ENCODE measurements around the gene MED27.

Gene MED27

GRCh38 chr9:131980267-131981016, 99.2 kb downstream of the MED27 start:
- no peaks in the 10 kb centered on the region for H3K36me3 Mint-ChIP-seq (ENCODE audit: low read depth)

DNA sequence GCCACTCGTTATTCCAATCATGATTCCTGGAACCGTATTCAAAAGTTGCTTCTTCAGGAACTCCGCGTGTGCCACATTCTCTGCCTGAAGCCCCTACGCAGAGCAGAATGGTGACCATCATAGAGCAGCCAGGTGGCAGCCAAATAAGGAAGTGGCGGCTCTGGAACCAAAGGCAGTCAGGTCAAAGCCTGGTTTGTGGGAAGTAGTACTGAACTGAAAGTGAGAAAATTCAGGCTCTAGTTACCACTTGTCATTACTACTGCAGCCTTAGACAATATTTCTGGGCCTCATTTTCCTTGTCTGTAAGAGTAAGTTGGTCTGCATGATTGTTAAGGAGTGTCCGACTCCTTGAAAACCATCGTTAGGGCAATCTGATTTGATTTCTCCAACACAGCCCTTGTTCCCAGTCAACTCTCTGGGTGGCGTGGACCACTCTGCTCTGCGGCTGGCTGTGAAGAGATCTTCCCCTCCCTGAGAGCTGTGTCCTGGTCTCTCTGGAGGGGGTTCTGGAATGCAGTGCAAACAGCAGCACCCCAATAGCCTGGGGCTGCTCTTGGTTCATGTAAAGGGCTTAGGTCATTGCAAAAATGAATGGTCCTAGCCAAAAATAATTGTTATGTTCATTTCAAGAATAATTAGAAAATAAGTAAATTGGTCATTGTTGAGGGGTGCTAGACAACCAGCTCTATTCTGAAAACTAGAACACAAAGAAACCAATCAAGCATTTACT, 102.4 kb downstream of the MED27 start:
- no peak overlapping the region for H3K4me3 Mint-ChIP-seq
- H3K9me3 Mint-ChIP-seq: no peaks in the 10 kb centered on the region
- peaks cover 2% of the 10 kb centered on the region for H3K36me3 Mint-ChIP-seq (ENCODE audit: low read depth)
- DNase-seq (ENCODE audit: low spot score): no peak
- H3K27ac Mint-ChIP-seq: no peak overlapping the region
- no peaks in the 10 kb centered on the region for H3K4me1 Mint-ChIP-seq (ENCODE audit: low read depth)
- no peaks in the 10 kb centered on the region for H3K27me3 Mint-ChIP-seq (ENCODE audit: low read depth)

More at GRCh38 chr9:131980267-131981016, 99.2 kb downstream of the MED27 start:
- Mint-ChIP-seq H3K27me3 (ENCODE audit: low read depth) (no peaks in the 10 kb centered on the region), H3K4me3 (no peak overlapping the region), H3K4me1 (ENCODE audit: low read depth) (peaks cover 2% of the 10 kb centered on the region), H3K9me3 (no peaks in the 10 kb centered on the region), H3K27ac (no peak overlapping the region)
- no peak for DNase-seq (ENCODE audit: low spot score)

GRCh38 chr9:131976157-131977108, 103.2 kb downstream of the MED27 start:
- Mint-ChIP-seq H3K27me3 (ENCODE audit: low read depth) (no peaks in the 10 kb centered on the region), H3K27ac (no peak overlapping the region), H3K36me3 (ENCODE audit: low read depth) (peaks cover 2% of the 10 kb centered on the region), H3K4me1 (ENCODE audit: low read depth) (peaks cover 5% of the 10 kb centered on the region), H3K9me3 (no peaks in the 10 kb centered on the region), H3K4me3 (no peak overlapping the region)
- no peak for DNase-seq (ENCODE audit: low spot score)

GRCh38 chr9:131972889-131973288, 106.8 kb downstream of the MED27 start:
- no peaks in the 10 kb centered on the region for H3K9me3 Mint-ChIP-seq
- H3K27me3 Mint-ChIP-seq (ENCODE audit: low read depth): no peaks in the 10 kb centered on the region
- H3K27ac Mint-ChIP-seq: no peak overlapping the region
- peaks cover 2% of the 10 kb centered on the region for H3K36me3 Mint-ChIP-seq (ENCODE audit: low read depth)
- peaks cover 5% of the 10 kb centered on the region for H3K4me1 Mint-ChIP-seq (ENCODE audit: low read depth)
- no peak overlapping the region for H3K4me3 Mint-ChIP-seq
- no peak for DNase-seq (ENCODE audit: low spot score)

DNA sequence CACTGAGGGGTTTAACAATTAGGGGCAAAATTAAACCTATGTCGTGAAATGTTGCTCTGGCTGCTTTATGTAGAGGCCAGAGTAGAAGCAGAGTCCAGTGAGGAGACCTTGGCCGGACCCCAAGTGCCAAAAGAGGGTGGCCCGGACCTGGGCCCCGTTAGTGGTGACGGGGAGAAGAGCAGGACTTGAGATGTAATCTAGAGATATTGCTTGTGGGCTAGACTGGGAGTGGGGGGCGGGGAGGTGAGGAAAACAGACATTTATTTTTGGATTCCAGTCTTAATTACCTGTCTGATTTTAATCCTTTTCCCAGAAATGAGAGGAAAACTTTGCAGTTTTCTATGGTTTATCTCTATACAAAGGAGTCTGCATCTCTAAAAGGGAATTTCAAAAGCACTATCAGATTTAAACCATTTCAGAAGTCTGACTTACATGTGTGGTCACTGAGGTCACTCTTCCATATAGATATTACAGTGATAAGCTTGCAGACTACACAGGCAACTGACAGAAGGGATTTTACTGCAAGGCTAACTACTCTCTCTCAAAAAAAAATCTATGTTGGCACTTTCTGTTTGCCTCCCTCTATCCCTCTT, 108.1 kb downstream of the MED27 start:
- H3K27me3 Mint-ChIP-seq (ENCODE audit: low read depth): no peaks in the 10 kb centered on the region
- no peak for DNase-seq (ENCODE audit: low spot score)
- no peak overlapping the region for H3K4me3 Mint-ChIP-seq
- H3K9me3 Mint-ChIP-seq: no peaks in the 10 kb centered on the region
- H3K36me3 Mint-ChIP-seq (ENCODE audit: low read depth): peaks cover 2% of the 10 kb centered on the region
- H3K27ac Mint-ChIP-seq: no peak overlapping the region
- H3K4me1 Mint-ChIP-seq (ENCODE audit: low read depth): peaks cover 5% of the 10 kb centered on the region

DNA sequence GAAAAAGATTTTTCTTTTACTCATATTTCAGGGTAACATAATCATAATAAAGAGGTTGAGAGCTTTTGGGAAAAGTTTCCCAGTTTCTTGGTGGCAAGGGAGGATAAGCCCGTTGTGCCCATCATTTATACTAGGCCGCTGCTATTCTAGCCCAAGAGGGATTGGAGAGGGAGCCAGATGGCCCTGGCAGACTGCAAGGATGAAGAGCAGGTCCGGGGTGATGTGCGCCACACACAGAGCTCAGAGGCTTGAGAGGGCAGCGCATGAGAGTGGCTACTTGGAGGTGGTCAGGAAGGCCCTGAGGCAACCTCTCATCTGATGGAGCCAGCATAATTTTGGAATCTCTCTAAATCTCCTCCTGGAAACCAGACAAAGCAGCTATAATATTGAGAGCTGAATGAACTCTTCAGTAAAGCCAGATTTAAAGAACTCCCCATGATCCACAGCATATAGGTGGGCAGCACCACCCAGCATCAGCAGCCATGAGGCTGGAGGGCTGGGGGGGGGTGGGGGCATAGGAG, 110.1 kb downstream of the MED27 start:
- no peak for DNase-seq (ENCODE audit: low spot score)
- Mint-ChIP-seq H3K9me3 (no peaks in the 10 kb centered on the region), H3K4me3 (no peak overlapping the region), H3K27me3 (ENCODE audit: low read depth) (no peaks in the 10 kb centered on the region), H3K4me1 (ENCODE audit: low read depth) (peaks cover 5% of the 10 kb centered on the region), H3K36me3 (ENCODE audit: low read depth) (peaks cover 2% of the 10 kb centered on the region), H3K27ac (no peak overlapping the region)

DNA sequence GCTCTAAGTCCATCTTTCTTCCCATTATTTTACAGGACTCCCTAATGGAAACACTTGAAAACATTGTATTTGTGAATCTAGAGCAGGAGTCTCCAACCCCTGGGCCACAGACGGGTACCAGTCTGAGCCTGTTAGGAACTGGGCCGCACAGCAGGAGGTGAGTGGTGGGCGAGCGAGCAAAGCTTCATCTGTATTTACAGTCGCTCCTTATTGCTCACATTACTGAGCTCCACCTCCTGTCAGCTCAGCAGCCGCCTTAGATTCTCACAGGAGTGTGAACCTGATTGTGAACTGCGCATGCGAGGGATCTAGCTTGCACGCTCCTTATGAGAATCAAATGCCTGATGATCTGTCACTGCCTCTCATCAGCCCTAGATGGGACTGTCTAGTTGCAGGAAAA, 111.0 kb downstream of the MED27 start:
- no peaks in the 10 kb centered on the region for H3K9me3 Mint-ChIP-seq
- no peak overlapping the region for H3K27ac Mint-ChIP-seq
- H3K27me3 Mint-ChIP-seq (ENCODE audit: low read depth): no peaks in the 10 kb centered on the region
- no peak overlapping the region for H3K4me3 Mint-ChIP-seq
- DNase-seq (ENCODE audit: low spot score): no peak
- H3K4me1 Mint-ChIP-seq (ENCODE audit: low read depth): peaks cover 5% of the 10 kb centered on the region
- peaks cover 4% of the 10 kb centered on the region for H3K36me3 Mint-ChIP-seq (ENCODE audit: low read depth)

DNA sequence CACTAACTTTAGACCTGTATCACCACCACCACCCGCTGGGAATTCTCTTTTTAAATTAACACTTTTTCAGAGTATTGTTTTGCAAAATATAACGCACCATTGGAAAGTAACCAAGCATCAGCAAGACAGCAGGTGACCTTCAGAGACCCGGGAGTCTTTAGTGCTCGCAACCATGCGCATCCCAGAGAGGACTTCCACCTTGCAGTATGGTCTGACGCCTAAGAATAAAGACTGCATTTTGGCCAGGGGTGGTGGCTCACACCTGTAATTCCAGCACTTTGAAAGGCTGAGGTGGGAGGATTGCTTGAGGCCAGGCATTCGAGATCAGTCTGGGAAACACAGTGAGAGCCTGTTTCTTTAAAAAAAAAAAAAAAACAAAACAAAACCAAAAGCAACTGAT, 113.8 kb downstream of the MED27 start:
- no peaks in the 10 kb centered on the region for H3K27me3 Mint-ChIP-seq (ENCODE audit: low read depth)
- no peak overlapping the region for H3K27ac Mint-ChIP-seq
- DNase-seq (ENCODE audit: low spot score): no peak
- H3K9me3 Mint-ChIP-seq: no peaks in the 10 kb centered on the region
- no peaks in the 10 kb centered on the region for H3K4me1 Mint-ChIP-seq (ENCODE audit: low read depth)
- H3K4me3 Mint-ChIP-seq: no peak overlapping the region
- peaks cover 2% of the 10 kb centered on the region for H3K36me3 Mint-ChIP-seq (ENCODE audit: low read depth)

- DNase-seq (ENCODE audit: low spot score): no peak
- H3K4me1 Mint-ChIP-seq (ENCODE audit: low read depth): no peaks in the 10 kb centered on the region
- no peak overlapping the region for H3K27ac Mint-ChIP-seq
- H3K27me3 Mint-ChIP-seq (ENCODE audit: low read depth): no peaks in the 10 kb centered on the region
- H3K9me3 Mint-ChIP-seq: no peaks in the 10 kb centered on the region
- H3K4me3 Mint-ChIP-seq: no peak overlapping the region
- peaks cover 2% of the 10 kb centered on the region for H3K36me3 Mint-ChIP-seq (ENCODE audit: low read depth)
These were observed 114.6 kb downstream of the MED27 start for GRCh38 chr9:131965103-131965502.

- Mint-ChIP-seq H3K27me3 (ENCODE audit: low read depth) (no peaks in the 10 kb centered on the region), H3K4me3 (no peak overlapping the region), H3K4me1 (ENCODE audit: low read depth) (no peaks in the 10 kb centered on the region), H3K9me3 (no peaks in the 10 kb centered on the region), H3K27ac (no peak overlapping the region), H3K36me3 (ENCODE audit: low read depth) (peaks cover 2% of the 10 kb centered on the region)
- no peak for DNase-seq (ENCODE audit: low spot score)
These were observed 116.3 kb downstream of the MED27 start for GRCh38 chr9:131963072-131964030.

- Mint-ChIP-seq H3K27ac (no peak overlapping the region), H3K4me3 (no peak overlapping the region), H3K27me3 (ENCODE audit: low read depth) (no peaks in the 10 kb centered on the region), H3K36me3 (ENCODE audit: low read depth) (peaks cover 2% of the 10 kb centered on the region), H3K4me1 (ENCODE audit: low read depth) (no peaks in the 10 kb centered on the region), H3K9me3 (no peaks in the 10 kb centered on the region)
- no peak for DNase-seq (ENCODE audit: low spot score)
These were observed 118.2 kb downstream of the MED27 start for GRCh38 chr9:131961496-131961880.

DNA sequence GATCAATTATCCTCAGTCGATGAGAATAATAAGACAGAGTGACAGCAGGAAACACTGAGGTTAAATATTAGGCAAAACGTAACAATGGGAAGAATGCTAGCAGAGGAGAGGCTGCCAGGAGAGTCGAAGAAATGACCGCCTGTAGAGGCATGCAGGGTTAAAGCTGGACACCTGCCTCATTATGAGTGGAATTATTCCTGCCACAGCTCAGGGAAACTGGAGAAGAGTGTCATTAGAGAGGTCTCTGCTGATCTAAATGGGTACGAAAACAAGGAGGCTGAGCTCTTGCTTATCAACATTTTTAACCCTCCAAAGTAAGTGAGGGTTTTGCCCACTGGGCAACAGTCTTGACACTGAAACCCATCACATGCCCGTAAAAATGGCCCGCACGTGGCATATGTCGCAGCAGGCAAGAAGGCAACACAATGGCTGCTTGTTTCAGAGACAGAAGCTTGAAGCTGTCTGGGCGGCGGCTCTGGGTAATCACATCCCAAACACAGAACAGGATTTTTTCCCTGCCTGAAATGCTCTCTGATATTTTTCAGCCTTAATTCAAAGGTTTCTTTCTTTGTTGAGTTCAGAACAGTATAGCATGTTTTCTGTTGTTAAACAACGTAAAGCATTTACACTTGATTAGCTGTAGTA, 118.7 kb downstream of the MED27 start:
- Mint-ChIP-seq H3K4me1 (ENCODE audit: low read depth) (no peaks in the 10 kb centered on the region), H3K27ac (no peak overlapping the region), H3K9me3 (no peaks in the 10 kb centered on the region), H3K36me3 (ENCODE audit: low read depth) (peaks cover 4% of the 10 kb centered on the region), H3K27me3 (ENCODE audit: low read depth) (no peaks in the 10 kb centered on the region), H3K4me3 (no peak overlapping the region)
- no peak for DNase-seq (ENCODE audit: low spot score)
